Ovary (tissue), 9 donors: ENCODE measurements around the gene PARP2. TPM values are rescaled to one million over a fixed set of nuclear protein-coding genes. Genes with fewer than 3 reads are reported as not detected.

Source experiments
- DNase-seq, 5 donors: peaks; one replicate each; pipeline ENCODE4 v3.0.0-alpha.2; 2019 to 2020
- H3K27ac ChIP-seq, 2 donors: fragments of 200-600 bp; one replicate each; pipeline versions ENCODE4 v1.5.1 to v1.8.0; 2019 to 2022
- H3K27me3 ChIP-seq: fragments of 200-600 bp; one replicate; pipeline ENCODE4 v1.8.0; 2022
- H3K36me3 ChIP-seq: fragments of 200-600 bp; sonication (generic); one replicate; pipeline ENCODE4 v1.5.1; 2019
- H3K4me1 ChIP-seq: one replicate; pipeline ENCODE4 v1.8.1; 2013; ENCODE audit warnings: mild to moderate bottlenecking, moderate library complexity; ENCODE audit not compliant: insufficient read depth
- H3K4me3 ChIP-seq: fragments of 200-600 bp; sonication (generic); one replicate; pipeline ENCODE4 v1.5.1; 2017
- H3K9me3 ChIP-seq, 2 donors: fragments of 200-600 bp in 1 of 2; sonication (generic) in 1 of 2; one replicate each; pipeline versions ENCODE4 v1.5.1 to v1.8.1; 2013 to 2019; ENCODE audit warnings: mild to moderate bottlenecking in 1 of 2, moderate library complexity in 1 of 2
- EP300 ChIP-seq: sonication (generic); formaldehyde crosslinking; IDR thresholded peaks from one replicate; pipeline ENCODE4 v1.6.1; 2017; ENCODE audit warnings: antibody characterized with exemption
- POLR2A ChIP-seq: fragments of 450-650 bp; IDR thresholded peaks from one replicate; pipeline ENCODE4 v1.6.1; 2017; ENCODE audit warnings: antibody characterized with exemption, mild to moderate bottlenecking, moderate library complexity
- WGBS, 3 donors: extraction: QIAGEN DNeasy Blood & Tissue Kit in 1 of 3; methylation state at CpG; one replicate each; pipeline versions ENCODE4 v1.1.5 to v1.1.7; 2013 to 2017; 5-methylcytosine and 5-hydroxymethylcytosine counted together
- intact Hi-C, 4 donors: fragments of 100-400 bp; cut with DNase I; formaldehyde crosslinking; loops; one replicate each; pipeline versions ENCODE4 v1.11.0 to v1.15.1; 2022 to 2023
- polyA plus RNA-seq, 2 donors: library from polyadenylated mRNA; stranded (reverse); fragments of 200-250 nt in 1 of 2; fragments of 350-450 nt in 1 of 2; fragmentation: Illumina TruSeq in 1 of 2; extraction: RNeasy Lipid Tissue Mini Kit (QIAGEN cat#74804) in 1 of 2; gene quantifications; one replicate each; pipeline ENCODE4 v1.2.3, GENCODE V29; 2013 to 2014
- total RNA-seq, 7 donors: library from RNA; depleted of rRNA in 2 of 7; stranded (reverse); fragments of >200 nt in 2 of 7; fragmentation: NEBNext Ultra II Directional in 3 of 7; extraction: Animal tissue kit (Norgen Biotek cat#: 25700) in 3 of 7; gene quantifications; one replicate each; pipeline versions ENCODE4 v1.1.0 to v1.2.4, GENCODE V29; 2016 to 2023
- TF ChIP-seq, protein P1 (sequence below), 3 donors: fragments of 450-650 bp in 2 of 3; fragments of 200-600 bp in 1 of 3; IDR thresholded peaks; one replicate each; pipeline versions ENCODE4 v1.5.1 to v1.8.0; 2016 to 2022; ENCODE audit warnings: antibody characterized with exemption in 3 of 3, mild to moderate bottlenecking in 1 of 3
- donor health status: DM: no; HTN: no; CAD: no; lungs with moderate emphysema.
- donor health status: DM: no; HTN: no; CAD: no.
- donor health status: Bipolar disorder and iron deficiency.
- donor health status: DM: yes; HTN: yes; CAD: no.
- donor health status: DM: no; HTN: no; CAD: no.
- donor health status: DM: yes; HTN: yes; CAD: no.

The PARP2 gene
- total and polyA plus RNA-seq, 9 donors, result 7.1 to 38.7 (median 22.8) TPM

DNA sequence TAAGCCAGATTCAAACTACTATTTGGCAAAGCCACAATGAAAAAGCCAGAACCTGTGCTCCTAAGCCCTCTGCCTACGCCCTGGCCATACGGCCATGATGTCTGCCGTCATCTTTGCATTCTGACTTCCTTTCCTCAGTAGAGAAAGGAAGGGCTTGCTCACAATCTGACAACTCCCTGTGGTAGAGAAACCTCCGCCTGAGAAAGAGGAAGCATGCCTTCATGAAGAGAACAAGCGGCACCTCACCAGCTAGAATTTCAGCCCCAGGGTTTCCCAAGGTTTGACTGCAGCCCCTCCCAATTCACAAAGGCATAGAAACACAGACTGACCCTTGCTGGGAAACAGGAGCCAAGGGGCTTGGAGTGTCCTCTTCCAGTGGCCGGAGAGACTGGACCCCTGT, 44.1 kb downstream of the PARP2 start:
- Histone ChIP-seq H3K27ac (no peak overlapping the region), H3K4me3 (no peak overlapping the region), H3K4me1 (no peaks in the 10 kb centered on the region), H3K36me3 (peaks cover 4% of the 10 kb centered on the region), H3K27me3 (no peaks in the 10 kb centered on the region), H3K9me3 (no peaks in the 10 kb centered on the region)
- DNase-seq, result no peak
- TF ChIP-seq POLR2A (no peak), EP300 (no peak)
- TF ChIP-seq, protein P1, sequence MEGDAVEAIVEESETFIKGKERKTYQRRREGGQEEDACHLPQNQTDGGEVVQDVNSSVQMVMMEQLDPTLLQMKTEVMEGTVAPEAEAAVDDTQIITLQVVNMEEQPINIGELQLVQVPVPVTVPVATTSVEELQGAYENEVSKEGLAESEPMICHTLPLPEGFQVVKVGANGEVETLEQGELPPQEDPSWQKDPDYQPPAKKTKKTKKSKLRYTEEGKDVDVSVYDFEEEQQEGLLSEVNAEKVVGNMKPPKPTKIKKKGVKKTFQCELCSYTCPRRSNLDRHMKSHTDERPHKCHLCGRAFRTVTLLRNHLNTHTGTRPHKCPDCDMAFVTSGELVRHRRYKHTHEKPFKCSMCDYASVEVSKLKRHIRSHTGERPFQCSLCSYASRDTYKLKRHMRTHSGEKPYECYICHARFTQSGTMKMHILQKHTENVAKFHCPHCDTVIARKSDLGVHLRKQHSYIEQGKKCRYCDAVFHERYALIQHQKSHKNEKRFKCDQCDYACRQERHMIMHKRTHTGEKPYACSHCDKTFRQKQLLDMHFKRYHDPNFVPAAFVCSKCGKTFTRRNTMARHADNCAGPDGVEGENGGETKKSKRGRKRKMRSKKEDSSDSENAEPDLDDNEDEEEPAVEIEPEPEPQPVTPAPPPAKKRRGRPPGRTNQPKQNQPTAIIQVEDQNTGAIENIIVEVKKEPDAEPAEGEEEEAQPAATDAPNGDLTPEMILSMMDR (IDR thresholded peaks at IDR 0.05), result no peak
- intact Hi-C loops, result no loop called here
- 95 to 97% (median 97%) methylated on average over 6 of the region's 6 CpGs for WGBS, 3 donors

DNA sequence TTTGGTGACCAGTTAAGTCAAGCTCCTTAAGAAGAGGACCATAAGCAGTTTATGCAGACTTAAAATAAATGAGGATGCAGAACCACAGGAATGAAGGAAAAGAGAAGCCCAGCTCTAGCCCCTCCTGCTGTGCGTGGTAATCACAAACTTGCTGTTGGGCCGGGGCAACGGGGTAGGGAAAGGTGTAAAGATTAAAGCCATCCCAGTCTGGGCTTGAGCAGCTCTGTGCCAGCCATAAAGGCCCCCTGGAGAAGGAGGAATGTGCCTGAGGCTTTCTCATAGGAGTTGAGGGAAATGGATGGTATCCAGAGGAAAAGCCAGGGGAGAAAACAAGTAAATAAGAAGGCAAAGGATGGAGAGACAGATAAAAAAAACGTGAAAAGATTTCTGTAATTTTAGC, 44.7 kb downstream of the PARP2 start:
- Histone ChIP-seq H3K27me3 (no peaks in the 10 kb centered on the region), H3K4me3 (no peak overlapping the region), H3K9me3 (no peaks in the 10 kb centered on the region), H3K4me1 (no peaks in the 10 kb centered on the region), H3K27ac (no peak overlapping the region), H3K36me3 (peaks cover 4% of the 10 kb centered on the region)
- TF ChIP-seq, protein P1 (IDR thresholded peaks at IDR 0.05), result no peak
- TF ChIP-seq POLR2A (no peak), EP300 (no peak)
- 58 to 60% (median 59%) methylated on average over 4 of the region's 4 CpGs for WGBS, 3 donors
- intact Hi-C loops, result no loop called here
- DNase-seq, result no peak

DNA sequence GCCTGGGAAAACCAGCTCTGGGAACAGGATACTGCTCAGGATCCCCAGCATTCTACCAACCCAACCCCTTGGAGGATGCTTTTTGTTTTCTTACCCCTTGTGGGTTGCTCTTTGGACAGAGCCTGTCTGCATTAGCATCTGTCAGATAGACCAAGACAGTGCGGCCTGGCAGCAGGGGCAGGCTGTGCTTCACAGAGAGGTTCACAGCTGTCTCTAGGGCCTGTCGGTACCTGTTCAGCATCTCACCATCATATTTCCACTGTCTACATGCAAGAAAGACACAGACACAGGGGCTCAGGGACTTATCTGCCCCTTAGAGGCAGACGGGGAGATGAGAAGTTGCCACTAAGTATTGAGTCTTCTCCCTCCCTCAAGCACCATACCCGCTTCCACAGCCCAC, 48.1 kb downstream of the PARP2 start:
- H3K36me3 ChIP-seq, result peaks cover 4% of the 10 kb centered on the region
- H3K27me3 ChIP-seq, result no peaks in the 10 kb centered on the region
- no peaks in the 10 kb centered on the region for H3K4me1 ChIP-seq
- no peak overlapping the region for H3K27ac ChIP-seq
- no peak for TF ChIP-seq POLR2A
- TF ChIP-seq, protein P1 (IDR thresholded peaks at IDR 0.05), result no peak
- TF ChIP-seq EP300, result no peak
- 86 to 97% (median 96%) methylated on average over 4 of the region's 4 CpGs for WGBS, 3 donors
- no peak for DNase-seq
- H3K4me3 ChIP-seq, result no peak overlapping the region
- no peaks in the 10 kb centered on the region for H3K9me3 ChIP-seq
- intact Hi-C loops, result no loop called here

DNA sequence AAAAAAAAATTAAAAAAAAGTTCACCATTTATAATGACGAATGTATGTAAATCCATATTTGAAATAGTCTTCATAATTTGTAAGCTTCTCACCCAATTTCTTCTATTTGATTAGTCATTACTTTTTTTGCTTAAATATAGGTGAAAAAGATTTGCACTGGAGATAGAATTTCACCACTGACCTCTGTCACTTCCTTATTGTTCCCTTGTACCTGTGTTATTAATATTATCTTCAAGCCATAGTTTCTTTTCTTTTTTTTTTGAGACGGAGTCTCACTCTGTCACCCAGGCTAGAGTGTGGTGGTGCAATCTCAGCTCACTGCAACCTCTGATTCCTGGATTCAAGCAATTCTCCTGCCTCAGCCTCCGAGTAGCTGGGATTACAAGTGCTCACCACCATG, 54.1 kb downstream of the PARP2 start:
- Histone ChIP-seq H3K27me3 (no peaks in the 10 kb centered on the region), H3K36me3 (no peaks in the 10 kb centered on the region), H3K27ac (no peak overlapping the region), H3K9me3 (no peaks in the 10 kb centered on the region), H3K4me3 (no peak overlapping the region), H3K4me1 (no peaks in the 10 kb centered on the region)
- TF ChIP-seq EP300, result no peak
- TF ChIP-seq POLR2A, result no peak
- TF ChIP-seq, protein P1 (IDR thresholded peaks at IDR 0.05), result no peak
- intact Hi-C loops, result no loop called here
- DNase-seq, result no peak
- WGBS, 3 donors, result 93 to 95% (median 95%) methylated on average over 3 of the region's 3 CpGs

DNA sequence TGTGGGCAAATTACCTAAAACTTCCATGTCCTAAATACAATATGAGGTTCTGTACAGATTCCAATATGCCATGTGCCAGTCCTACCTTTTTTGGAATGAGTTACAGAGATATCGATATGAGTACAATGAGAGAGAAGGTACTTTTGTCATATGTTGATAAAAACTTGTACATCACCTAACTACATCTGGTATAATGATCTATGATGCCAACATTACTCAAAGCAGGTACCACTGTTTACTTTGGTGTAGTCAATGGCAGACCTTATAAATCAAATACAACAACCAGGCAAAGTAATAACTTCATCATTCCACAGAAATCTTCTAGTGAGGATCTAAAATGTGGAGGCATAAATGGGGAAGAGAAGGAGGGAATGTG, 57.1 kb downstream of the PARP2 start:
- 95 to 100% (median 97%) methylated on average over 1 of the region's 1 CpG for WGBS, 3 donors
- intact Hi-C loops, result no loop called here
- Histone ChIP-seq H3K27ac (no peak overlapping the region), H3K9me3 (no peaks in the 10 kb centered on the region), H3K27me3 (no peaks in the 10 kb centered on the region), H3K4me1 (no peaks in the 10 kb centered on the region), H3K36me3 (no peaks in the 10 kb centered on the region), H3K4me3 (no peak overlapping the region)
- no peak for DNase-seq
- TF ChIP-seq POLR2A, result no peak
- TF ChIP-seq, protein P1 (IDR thresholded peaks at IDR 0.05), result no peak
- TF ChIP-seq EP300, result no peak
